Left cardiac atrium (tissue), 4 donors: ENCODE data around the gene MBD6. TPM values are rescaled to one million over a fixed set of nuclear protein-coding genes. Genes with fewer than 3 reads are reported as not detected.
"Not testable (repeated sequence)": the region's sequence is repeated elsewhere in the genome, so short reads cannot be mapped to it uniquely, and the experiment has no call there.

Source experiments
- ATAC-seq, 2 donors: fragments of 200-7000 bp; cut with Tn5 transposase; one replicate each; pipeline ENCODE4 v1.9.1; 2020; ENCODE audit warnings: mild to moderate bottlenecking in 2 of 2, moderate library complexity in 2 of 2
- DNase-seq: peaks from one replicate; pipeline ENCODE4 v3.0.0-alpha.2; 2020
- intact Hi-C, 2 donors: fragments of 100-400 bp; cut with DNase I; formaldehyde crosslinking; loops; one replicate each; pipeline versions ENCODE4 v1.14.1 to v1.15.1; 2022 to 2023
- total RNA-seq, 2 donors: library from RNA; stranded (reverse); fragmentation: NEBNext Ultra II Directional; extraction: Animal tissue kit (Norgen Biotek cat#: 25700); gene quantifications; one replicate each; pipeline ENCODE4 v1.2.1, GENCODE V29; 2021
- donor health status: DM: no; HTN: yes; CAD: no.
- donor health status: DM: no; HTN: yes; CAD: no; lungs with severe emphysema.
- donor health status: DM: yes; HTN: yes; CAD: no.
- donor health status: Dilated cardiomyopathy.

MBD6 gene
- total RNA-seq, 2 donors from 2014 or later, result 35.7 to 41.5 TPM

- no peak for ATAC-seq
- intact Hi-C loops, result no loop called here
These were observed 35.5 kb upstream of the MBD6 start for GRCh38 chr12:57487055-57487596.

DNA sequence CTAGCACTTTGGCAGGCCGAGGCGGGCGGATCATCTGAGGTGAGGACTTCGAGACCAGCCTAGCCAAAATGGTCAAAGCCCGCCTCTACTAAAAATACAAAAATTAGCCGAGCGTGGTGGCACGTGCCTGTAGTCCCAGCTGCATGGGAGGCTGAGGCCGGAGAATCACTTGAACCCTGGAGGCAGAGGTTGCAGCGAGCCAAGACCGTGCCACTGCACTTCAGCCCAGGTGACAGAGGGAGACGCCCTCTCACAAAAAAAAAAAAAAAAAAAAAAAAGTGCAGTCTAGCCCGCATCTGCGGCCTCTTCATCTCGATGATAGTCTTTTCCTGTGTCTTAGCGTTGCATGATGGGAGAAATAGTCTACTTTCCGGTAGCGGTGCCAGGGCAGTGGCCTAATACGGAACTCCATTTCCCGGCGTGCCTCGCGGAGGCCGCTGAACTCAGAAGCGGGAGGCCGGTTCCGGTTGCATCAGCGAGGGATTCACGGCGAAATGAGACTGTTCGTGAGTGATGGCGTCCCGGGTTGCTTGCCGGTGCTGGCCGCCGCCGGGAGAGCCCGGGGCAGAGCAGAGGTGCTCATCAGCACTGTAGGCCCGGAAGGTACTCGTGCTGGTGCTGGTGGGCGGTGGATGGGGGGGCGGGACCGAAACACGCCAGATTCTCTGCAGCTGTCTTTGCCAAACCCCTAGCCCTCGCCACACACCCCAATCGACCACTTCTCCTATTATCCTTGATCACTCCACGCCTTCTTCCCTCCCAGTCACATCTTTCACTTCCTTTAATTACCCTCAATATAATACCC, 34.8 kb upstream of the MBD6 start, which contains the start of gene MARS1:
Gene MARS1, plus strand, starts transcription at position 472 of the 805 bp plus-strand sequence. Its CDS starts 23 bp downstream, at position 495.
- peak; percentile 97 for DNase-seq
- intact Hi-C loops, result no loop called here
- ATAC-seq, result peak; percentile 98 to 99

More at GRCh38 chr12:57487055-57487596, 35.5 kb upstream of the MBD6 start:
- no peak for DNase-seq

DNA sequence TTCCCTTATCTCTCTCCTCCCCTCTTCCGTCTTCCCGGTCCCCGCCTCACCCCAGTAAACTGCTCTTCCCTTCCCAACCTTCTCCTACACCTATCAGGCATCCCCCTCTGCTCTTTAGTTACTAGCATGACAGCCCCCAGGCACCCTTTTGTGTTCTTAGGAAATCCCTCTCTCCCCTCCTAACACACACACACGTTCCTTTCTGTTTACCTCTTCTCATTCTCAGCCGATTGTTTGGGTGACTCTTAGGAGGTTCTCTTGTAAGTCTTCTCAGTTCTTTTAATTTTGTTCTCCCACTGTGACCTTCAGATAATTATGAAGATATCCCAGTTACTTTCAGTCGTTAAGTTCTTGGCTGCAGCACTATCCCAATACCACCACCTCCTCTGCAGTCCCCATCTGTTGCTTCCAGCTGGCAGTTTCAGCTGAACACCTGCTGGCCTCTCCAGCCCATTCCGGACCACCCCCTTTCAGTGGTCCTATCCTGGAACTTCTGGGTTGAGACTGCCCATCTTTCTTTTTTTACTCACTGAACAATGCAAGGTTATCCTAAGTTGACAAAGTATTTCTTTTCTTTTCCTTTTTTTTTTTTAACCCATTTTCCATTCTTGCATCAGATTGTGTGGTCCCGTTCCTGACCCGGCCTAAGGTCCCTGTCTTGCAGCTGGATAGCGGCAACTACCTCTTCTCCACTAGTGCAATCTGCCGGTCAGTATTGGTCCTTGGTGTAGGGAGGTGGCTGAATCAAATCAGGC, 34.0 kb upstream of the MBD6 start:
- ATAC-seq (peak in 1 of 2 donors; percentile 28), DNase-seq (no peak)
- intact Hi-C loops, result no loop called here

DNA sequence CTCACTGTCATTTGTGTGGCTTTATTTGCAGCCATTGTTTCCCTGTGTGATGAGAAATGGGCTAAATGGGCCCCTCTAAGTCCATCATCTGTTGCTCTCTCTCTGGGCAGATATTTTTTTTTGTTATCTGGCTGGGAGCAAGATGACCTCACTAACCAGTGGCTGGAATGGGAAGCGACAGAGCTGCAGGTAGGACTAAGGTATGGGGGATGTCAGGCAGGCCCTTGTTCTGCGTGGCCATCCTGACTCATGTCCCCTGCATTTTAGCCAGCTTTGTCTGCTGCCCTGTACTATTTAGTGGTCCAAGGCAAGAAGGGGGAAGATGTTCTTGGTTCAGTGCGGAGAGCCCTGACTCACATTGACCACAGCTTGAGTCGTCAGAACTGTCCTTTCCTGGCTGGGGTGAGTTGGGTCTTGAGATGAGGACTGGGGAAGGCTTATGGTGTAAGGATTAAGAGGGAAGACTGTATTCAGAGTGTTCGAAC, 33.4 kb upstream of the MBD6 start:
- ATAC-seq, result no peak
- intact Hi-C loops, result no loop called here
- DNase-seq, result no peak

DNA sequence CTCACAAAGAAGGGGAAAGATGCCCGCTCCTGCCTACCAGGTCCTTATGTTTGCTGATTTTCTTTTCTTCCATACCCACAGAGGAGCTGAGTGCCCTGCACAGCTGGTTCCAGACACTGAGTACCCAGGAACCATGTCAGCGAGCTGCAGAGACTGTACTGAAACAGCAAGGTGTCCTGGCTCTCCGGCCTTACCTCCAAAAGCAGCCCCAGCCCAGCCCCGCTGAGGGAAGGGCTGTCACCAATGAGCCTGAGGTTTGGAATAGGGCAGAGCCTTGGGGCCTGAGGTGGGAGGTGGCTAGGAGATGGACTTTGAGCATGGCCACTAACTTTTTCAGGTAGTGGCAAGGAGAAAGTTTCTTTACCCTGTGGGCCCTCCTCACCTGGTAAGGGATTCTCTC, 32.5 kb upstream of the MBD6 start:
- intact Hi-C loops, result no loop called here
- ATAC-seq (no peak), DNase-seq (no peak)

DNA sequence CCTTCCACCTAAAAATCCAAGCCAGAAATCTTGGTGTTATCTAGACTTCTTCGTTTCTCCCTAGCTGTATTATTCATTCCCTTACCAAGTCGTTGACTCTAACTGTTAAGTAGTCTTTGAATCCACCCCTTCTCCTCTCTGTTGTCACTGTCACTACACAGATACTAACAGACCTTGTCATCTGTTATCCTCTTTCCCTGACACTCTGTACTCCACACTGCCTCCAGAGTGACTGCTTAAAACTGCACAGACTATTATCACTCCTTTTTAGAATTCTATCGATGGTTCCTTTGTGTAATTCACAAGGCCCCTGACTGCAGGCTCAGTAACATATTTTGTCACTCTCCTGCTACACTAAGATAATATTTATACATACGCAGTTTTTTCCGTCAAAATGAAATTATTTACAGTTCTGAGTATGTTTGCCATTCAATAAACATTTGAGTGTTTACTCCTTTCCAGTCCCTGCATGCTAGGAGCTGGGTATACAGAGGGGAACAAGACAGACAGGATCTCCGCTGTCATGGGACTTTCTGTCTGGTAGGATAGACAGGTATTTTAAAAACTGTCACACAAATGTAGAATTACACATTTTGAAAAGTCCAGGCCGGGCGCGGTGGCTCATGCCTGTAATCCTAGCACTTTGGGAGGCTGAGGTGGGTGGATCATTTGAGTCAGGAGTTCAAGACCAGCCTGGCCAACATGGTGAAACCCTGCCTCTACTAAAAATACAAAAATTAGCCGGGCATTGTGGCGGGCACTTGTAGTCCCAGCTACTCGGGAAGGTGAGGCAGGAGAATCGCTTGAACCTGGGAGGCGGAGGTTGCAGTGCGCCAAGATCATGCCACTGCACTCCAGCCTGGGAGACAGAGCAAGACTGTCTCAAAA, 31.0 kb upstream of the MBD6 start:
- intact Hi-C loops, result no loop called here
- DNase-seq (no peak), ATAC-seq (no peak)

GRCh38 chr12:57495051-57495701, 27.4 kb upstream of the MBD6 start:
- DNase-seq, intact Hi-C loops: not testable (repeated sequence)

DNA sequence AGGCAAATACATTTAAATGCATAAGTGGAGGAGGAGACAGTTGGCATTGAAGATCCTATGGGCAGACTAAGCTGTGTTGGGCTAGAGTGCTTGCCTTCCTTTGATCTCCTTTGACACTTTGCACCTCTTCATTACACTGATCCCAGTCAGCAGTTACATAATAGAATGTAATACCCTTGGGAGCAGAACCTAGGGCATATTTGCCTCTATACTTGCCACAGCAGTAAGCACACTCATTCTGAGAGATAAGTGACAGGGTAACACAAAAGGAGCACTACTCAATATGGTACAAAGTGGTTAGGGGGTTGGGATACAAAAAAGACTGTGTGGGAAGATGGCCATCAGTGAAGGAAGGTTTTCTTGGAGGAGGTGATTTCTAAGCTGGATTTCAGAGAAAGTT, 25.8 kb upstream of the MBD6 start:
- DNase-seq (no peak), ATAC-seq (no peak)
- intact Hi-C loops, result no loop called here

More at GRCh38 chr12:57495051-57495701, 27.4 kb upstream of the MBD6 start:
- not testable (repeated sequence) for ATAC-seq

DNA sequence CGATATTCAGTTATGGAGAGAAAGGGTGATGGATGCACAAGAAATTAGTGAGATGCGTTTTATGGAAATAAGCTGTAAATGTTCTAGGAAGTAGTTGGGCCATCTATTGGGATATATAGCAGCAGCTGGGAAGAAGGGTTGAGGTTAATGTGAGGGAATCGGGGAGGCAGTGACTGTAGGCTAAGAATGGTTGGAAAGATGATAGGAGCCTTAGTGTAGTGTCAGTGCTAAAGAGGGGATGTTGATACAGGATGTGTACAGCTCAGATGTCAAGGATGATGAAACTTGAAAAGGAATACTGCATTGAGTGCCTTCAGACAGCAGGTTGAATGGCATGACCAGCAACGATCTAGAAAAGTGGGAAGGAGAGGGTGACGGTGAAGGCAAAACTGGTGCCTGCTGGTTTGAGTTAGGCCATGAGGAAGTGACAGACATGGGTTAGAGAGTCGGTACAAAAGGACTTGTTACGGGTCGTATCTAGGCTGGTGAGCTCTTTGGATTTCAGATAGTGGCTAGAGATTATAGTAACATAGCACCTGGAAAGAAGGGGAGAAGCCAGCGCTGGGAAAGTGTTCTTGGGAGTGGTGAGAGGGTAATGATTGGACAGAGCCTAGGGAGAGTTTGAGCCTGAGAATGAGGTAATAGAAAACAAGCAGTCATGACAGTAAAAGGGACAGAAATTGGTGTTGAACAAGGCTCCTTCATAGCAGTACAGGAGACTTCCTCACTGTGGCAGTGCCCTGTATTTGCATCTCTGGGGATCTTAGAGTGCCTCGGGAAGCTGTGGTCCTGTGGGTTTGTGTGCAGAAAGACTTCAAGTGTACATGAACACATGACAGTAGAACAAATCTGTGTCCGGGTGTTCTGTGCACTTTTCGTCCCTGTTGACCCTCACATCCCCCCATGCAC, 25.1 kb upstream of the MBD6 start:
- DNase-seq (no peak), ATAC-seq (no peak)
- intact Hi-C loops, result no loop called here

DNA sequence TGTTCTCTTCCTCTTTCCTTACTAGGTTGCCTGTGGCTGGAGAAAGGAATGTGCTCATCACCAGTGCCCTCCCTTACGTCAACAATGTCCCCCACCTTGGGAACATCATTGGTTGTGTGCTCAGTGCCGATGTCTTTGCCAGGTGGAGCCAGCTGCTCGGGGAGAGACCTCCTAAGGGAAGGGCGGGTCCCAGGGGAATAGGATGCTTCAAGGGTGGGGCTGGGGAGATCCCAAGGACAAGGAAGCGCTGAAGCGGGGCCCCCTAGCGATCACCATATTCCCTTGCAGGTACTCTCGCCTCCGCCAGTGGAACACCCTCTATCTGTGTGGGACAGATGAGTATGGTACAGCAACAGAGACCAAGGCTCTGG, 24.5 kb upstream of the MBD6 start:
- intact Hi-C loops, result no loop called here
- ATAC-seq, result no peak

DNA sequence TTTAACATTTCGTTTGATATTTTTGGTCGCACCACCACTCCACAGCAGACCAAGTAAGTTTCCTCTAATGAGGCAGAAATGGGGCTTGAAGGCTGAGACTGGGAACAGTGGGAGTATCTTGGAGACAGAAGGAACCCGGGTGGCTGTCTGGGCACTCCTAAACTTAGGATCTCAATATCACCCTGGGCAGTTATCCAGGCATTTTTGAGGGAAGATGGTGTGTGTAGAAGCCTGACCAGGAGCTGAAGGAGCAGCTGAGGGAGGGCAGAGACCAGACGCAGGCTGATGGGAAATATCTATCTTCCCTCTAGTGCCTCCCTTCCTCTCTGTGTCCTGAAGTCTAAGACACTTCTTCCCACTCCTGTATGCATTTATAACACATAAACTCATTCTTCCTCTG, 24.1 kb upstream of the MBD6 start:
- intact Hi-C loops, result no loop called here
- no peak for ATAC-seq
- DNase-seq, result no peak

More for the DNA sequence above, 24.5 kb upstream of the MBD6 start:
- DNase-seq, result no peak

- intact Hi-C loops, result no loop called here
These were observed 22.4 kb upstream of the MBD6 start for GRCh38 chr12:57500213-57500612.

GRCh38 chr12:57502311-57502969, 20.2 kb upstream of the MBD6 start:
- DNase-seq, intact Hi-C loops, ATAC-seq: not testable (repeated sequence)

More at GRCh38 chr12:57500213-57500612, 22.4 kb upstream of the MBD6 start:
- ATAC-seq (no peak), DNase-seq (no peak)

DNA sequence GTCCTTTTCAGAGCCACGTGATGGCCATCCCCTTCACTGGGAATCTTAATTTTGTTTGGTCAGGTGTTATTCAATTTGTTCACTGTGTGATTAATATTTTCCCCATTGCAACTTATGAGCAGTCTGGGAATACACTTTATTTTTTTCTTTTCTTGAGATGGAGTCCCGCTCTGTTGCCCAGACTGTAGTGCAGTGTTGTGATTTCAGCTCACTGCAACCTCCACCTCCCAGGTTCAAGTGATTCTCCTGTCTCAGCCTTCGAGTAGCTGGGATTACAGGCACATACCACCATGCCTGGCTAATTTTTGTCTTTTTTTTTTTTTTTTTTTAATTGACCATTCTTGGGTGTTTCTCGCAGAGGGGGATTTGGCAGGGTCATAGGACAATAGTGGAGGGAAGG, 16.1 kb upstream of the MBD6 start:
- intact Hi-C loops, ATAC-seq, DNase-seq: not testable (repeated sequence)

DNA sequence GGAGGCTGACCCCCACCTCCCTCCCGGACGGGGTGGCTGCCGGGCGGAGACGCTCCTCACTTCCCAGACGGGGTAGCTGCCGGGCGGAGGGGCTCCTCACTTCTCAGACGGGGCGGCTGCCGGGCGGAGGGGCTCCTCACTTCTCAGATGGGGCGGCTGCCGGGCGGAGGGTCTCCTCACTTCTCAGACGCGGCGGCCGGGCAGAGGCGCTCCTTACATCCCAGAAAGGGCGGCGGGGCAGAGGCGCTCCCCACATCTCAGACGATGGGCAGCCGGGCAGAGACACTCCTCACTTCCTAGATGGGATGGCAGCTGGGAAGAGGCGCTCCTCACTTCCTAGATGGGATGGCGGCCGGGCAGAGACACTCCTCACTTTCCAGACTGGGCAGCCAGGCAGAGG, 14.8 kb upstream of the MBD6 start:
- intact Hi-C loops, ATAC-seq, DNase-seq: not testable (repeated sequence)

- ATAC-seq (no peak), DNase-seq (no peak)
- intact Hi-C loops, result no loop called here
These were observed 11.5 kb upstream of the MBD6 start for GRCh38 chr12:57511161-57511560.
